ENCODE data around the gene SLIT3.

- TF ChIP-seq POLR2AphosphoS5 (IDR thresholded peaks at IDR 0.05; ENCODE audit: borderline replicate concordance, low read depth, low read length) (no peak), EZH2 (IDR thresholded peaks at IDR 0.05) (no peak), FOXP2 (optimal IDR thresholded peaks at IDR 0.05; ENCODE audit: control extremely low read depth, extremely low read length, insufficient read depth) (no peak)
Measured at GRCh38 chr5:168637281-168637680, 663.7 kb downstream of the SLIT3 start.

Measured in SK-N-MC (cell line).